GM15510 (cell line): ENCODE results near the gene CGB1.
"Not testable (repeated sequence)": the region's sequence is repeated elsewhere in the genome, so short reads cannot be mapped to it uniquely, and the experiment has no call there.

ENCODE experiments used
- POLR2A ChIP-seq: IDR thresholded peaks from 3 replicates; pipeline ENCODE4 v1.6.1; 2011; ENCODE audit warnings: borderline replicate concordance; ENCODE audit not compliant: insufficient read length; ENCODE audit errors: extremely low read depth

Gene CGB1

GRCh38 chr19:49064768-49065611 is 28.3 kb upstream of the CGB1 start, which contains the start of gene NTF4:
NTF4 (minus strand) TSS chr19:49064818; CDS start chr19:49061997, 2,821 bp downstream.
- TF ChIP-seq POLR2A: no peak

GRCh38 chr19:49064029-49064629 is 27.4 kb upstream of the CGB1 start:
- no peak for TF ChIP-seq POLR2A

DNA sequence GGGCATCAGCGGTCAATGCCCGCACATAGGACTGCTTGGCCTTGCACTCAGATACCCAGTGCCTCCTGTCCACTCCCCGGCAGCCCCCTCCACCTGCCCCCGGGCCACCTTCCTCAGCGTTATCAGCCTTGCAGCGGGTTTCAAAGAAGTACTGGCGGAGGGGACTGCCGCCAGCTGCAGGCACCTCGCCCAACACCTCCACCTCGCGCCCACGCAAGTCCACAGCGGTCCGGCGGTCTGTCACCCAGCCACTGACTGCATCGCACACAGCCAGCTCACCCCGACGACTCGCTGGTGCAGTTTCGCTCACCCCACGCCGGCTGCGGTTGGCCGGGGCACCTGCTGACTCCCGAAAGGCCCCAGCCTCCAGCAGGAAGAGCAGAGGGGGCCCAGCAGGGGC is 24.8 kb upstream of the CGB1 start:
- no peak for TF ChIP-seq POLR2A

DNA sequence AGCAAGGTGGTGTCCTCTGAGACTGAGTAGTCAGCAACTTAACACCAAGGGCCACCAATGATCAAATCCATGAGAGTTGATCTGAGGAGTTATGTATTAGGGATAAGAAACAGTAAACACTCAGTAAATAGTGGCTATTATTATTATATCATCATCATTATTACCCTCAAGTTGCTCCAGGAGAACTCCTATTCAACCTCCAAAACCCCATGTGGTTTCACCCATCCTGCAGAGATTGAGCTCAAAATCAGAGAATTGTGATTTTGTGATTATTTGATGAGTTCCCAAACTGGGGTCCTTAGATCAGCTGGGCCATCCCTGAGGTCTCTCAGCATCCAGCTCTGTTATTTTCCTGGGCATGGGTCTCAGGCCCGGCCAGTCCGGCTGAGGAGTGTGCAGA is 24.3 kb upstream of the CGB1 start:
- no peak for TF ChIP-seq POLR2A

- TF ChIP-seq POLR2A: no peak
Measured at GRCh38 chr19:49059053-49059452, 22.4 kb upstream of the CGB1 start.

- no peak for TF ChIP-seq POLR2A
Measured at GRCh38 chr19:49058562-49058961, 21.9 kb upstream of the CGB1 start.

DNA sequence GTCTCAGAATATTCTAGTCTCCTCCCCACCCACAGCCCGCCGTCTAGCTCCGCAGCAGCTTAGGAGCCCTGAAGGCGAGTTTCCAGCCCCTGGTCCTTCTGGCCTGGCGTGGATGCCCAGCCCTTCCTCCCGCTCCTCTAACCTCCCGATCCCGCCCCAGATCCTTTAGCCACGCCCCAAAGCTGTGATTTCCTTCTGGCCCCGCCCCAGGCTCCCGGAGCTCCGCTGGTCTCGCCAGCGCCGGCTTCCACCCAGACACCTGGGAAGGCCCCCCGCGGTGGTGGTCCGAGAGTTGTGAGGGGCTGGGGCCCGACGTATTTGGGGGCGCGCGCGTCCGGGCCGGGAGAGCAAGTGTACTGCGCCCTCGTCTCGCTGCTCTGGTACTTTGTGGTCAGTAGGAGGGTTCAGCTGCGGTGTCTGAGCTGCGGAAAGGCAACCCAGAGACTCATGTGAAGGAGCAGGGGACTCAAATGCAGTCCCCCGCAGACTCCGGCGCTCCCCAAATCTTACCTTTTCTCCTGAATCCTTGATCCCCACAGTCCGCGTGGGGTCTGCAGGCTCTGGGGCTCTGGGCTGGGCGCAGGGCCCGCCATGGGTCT is 21.0 kb upstream of the CGB1 start, which contains the start of gene CGB7:
CGB7 (minus strand) TSS at position 114 of the 599 bp plus-strand sequence. CDS start 2,374 bp downstream, outside the sequence.
- TF ChIP-seq POLR2A: no peak

GRCh38 chr19:49056101-49056901 is 19.6 kb upstream of the CGB1 start:
- TF ChIP-seq POLR2A: no peak

- TF ChIP-seq POLR2A: not testable (repeated sequence)
Measured at GRCh38 chr19:49049011-49049410, 12.3 kb upstream of the CGB1 start, which contains the start of gene CGB8. CGB8 (minus strand) TSS chr19:49049111; CDS start chr19:49048739, 372 bp downstream.

GRCh38 chr19:49043548-49043947 is 6.9 kb upstream of the CGB1 start, which contains the start of gene CGB5:
CGB5 (plus strand) TSS chr19:49043848; CDS start chr19:49044210, 362 bp downstream.
- not testable (repeated sequence) for TF ChIP-seq POLR2A

GRCh38 chr19:49042177-49042576 is 5.5 kb upstream of the CGB1 start:
- TF ChIP-seq POLR2A: no peak

GRCh38 chr19:49031642-49032301 is 4.9 kb downstream of the CGB1 start, which contains the start of gene CGB2:
CGB2 (plus strand) TSS chr19:49031890; CDS start chr19:49032096, 206 bp downstream.
- not testable (repeated sequence) for TF ChIP-seq POLR2A

- TF ChIP-seq POLR2A: not testable (repeated sequence)
Measured at GRCh38 chr19:49024233-49024632, 12.5 kb downstream of the CGB1 start, which contains the start of gene CGB3. CGB3 (minus strand) TSS chr19:49024333; CDS start chr19:49023971, 362 bp downstream.

- no peak for TF ChIP-seq POLR2A
Measured at GRCh38 chr19:49022116-49022515, 14.6 kb downstream of the CGB1 start.
